Heart left ventricle (tissue), 13 donors: ENCODE results near the gene HDAC4.

ENCODE experiments used
- CTCF ChIP-seq, 12 donors: fragments of 200-600 bp; sonication (generic) in 4 of 12; IDR thresholded peaks; one replicate each; pipeline versions ENCODE4 v1.5.0 to v1.8.0; 2018 to 2022; ENCODE audit warnings: antibody characterized with exemption in 12 of 12, mild to moderate bottlenecking in 5 of 12
- POLR2A ChIP-seq, 2 donors: fragments of 450-650 bp; IDR thresholded peaks; one replicate each; pipeline ENCODE4 v1.6.1; 2017; ENCODE audit warnings: antibody characterized with exemption in 2 of 2, mild to moderate bottlenecking in 2 of 2, moderate library complexity in 2 of 2
- donor health status: ischemic (EF 13 %, LVEDD 7.1; RV severe dilation, severe dysfunction).
- donor health status: DM: no; HTN: yes; CAD: no.
- donor health status: DM: no; HTN: no; CAD: no.
- donor health status: ischemic (EF 25% LVEDD 6.9; RV normal size, moderate dysfunction).
- donor health status: ischemic (EF 25% LVEDD 5.7; RV mildly dilated, moderate dysfunction).
- donor health status: ischemic (EF 35%, LVEDD 5.7; RV mildly dilated, moderate dysfunction).
- donor health status: nonischemic (EF 11% LVEDD 7.7; RV severe dilation, severe dysfunction).
- donor health status: DM: yes; HTN: yes; CAD: no.
- donor health status: PGD.
- donor health status: ischemic (EF 29% LVEDD 5.4; RV normal size, mild dysfunction).
- donor health status: nonischemic (EF 23%, LVEDD 6.1; RV moderate dilation, normal function).

- TF ChIP-seq POLR2A (IDR thresholded peaks at IDR 0.05) (no peak), CTCF (IDR thresholded peaks at IDR 0.05) (no peak)
These were observed 376.6 kb downstream of the HDAC4 start for GRCh38 chr2:239024226-239024625.
